ENCODE measurements around the gene PCNP. TPM values are rescaled to one million over a fixed set of nuclear protein-coding genes. Genes with fewer than 3 reads are reported as not detected.

Gene PCNP
- total RNA-seq, 2 experiments from 2014 or later: 49.2 to 153 TPM

DNA sequence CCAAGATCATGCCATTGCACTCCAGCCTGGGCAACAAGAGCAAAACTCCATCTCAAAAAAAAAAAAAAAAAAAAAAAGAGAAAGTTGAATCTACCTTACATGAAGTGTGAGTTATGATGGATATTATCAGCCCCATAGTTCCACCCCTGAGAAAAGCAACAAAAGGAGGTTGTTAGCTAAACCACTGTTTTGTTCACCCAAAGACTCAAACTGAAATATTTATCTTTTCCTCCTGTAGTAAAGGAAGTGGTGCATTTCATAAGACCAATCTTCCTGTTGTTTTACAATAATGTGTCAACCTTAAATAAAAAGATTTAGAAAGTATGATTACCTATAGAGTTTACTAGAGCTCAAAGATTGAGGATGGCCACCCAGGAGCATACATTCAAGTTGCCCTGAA is 31.0 kb upstream of the PCNP start:
- BruUV-seq (replicated peaks): no TSS peak
- no peak overlapping the region for H3K27ac ChIP-seq (ENCODE audit: low read depth, low read length, poor library complexity, severe bottlenecking)
- H3K4me1 ChIP-seq (ENCODE audit: insufficient read depth, low read length, poor library complexity, severe bottlenecking): no peaks in the 10 kb centered on the region
- TF ChIP-seq, protein P1, sequence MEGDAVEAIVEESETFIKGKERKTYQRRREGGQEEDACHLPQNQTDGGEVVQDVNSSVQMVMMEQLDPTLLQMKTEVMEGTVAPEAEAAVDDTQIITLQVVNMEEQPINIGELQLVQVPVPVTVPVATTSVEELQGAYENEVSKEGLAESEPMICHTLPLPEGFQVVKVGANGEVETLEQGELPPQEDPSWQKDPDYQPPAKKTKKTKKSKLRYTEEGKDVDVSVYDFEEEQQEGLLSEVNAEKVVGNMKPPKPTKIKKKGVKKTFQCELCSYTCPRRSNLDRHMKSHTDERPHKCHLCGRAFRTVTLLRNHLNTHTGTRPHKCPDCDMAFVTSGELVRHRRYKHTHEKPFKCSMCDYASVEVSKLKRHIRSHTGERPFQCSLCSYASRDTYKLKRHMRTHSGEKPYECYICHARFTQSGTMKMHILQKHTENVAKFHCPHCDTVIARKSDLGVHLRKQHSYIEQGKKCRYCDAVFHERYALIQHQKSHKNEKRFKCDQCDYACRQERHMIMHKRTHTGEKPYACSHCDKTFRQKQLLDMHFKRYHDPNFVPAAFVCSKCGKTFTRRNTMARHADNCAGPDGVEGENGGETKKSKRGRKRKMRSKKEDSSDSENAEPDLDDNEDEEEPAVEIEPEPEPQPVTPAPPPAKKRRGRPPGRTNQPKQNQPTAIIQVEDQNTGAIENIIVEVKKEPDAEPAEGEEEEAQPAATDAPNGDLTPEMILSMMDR (conservative IDR thresholded peaks at IDR 0.05; ENCODE audit: low read length): no peak
- no peak for TF ChIP-seq EZH2phosphoT487 (IDR thresholded peaks at IDR 0.05; ENCODE audit: borderline replicate concordance, low read depth, low read length)
- no peaks in the 10 kb centered on the region for H4K20me1 ChIP-seq (ENCODE audit: insufficient read depth, low read length)
- no peaks in the 10 kb centered on the region for H3K36me3 ChIP-seq (ENCODE audit: insufficient read depth, low read length)
- no peak overlapping the region for H3K4me3 ChIP-seq (ENCODE audit: low read depth, low read length, poor library complexity, severe bottlenecking)
- H3K4me2 ChIP-seq (ENCODE audit: low read length): no peak overlapping the region
- H2AFZ ChIP-seq (ENCODE audit: low read length): no peak overlapping the region
- H3K9me2 ChIP-seq (ENCODE audit: insufficient read depth, low read length): no peaks in the 10 kb centered on the region
- H3K79me2 ChIP-seq (ENCODE audit: insufficient read depth, low read depth, low read length): no peaks in the 10 kb centered on the region
- no peaks in the 10 kb centered on the region for H3K9me3 ChIP-seq (ENCODE audit: low read length)
- intact Hi-C loops (cut with micrococcal nuclease; ENCODE audit: unreplicated experiment): no loop called here
- no peak for DNase-seq (ENCODE audit: low spot score)
- POLR2A ChIA-PET: interaction anchor here (0.6 to 0.7 kb wide), 2 partner anchors 15 to 105 kb away, joined by 3 to 10 read pairs; no protein-coding TSS in a partner anchor
- CTCF ChIA-PET (ENCODE audit: unreplicated experiment): no interaction called here

DNA sequence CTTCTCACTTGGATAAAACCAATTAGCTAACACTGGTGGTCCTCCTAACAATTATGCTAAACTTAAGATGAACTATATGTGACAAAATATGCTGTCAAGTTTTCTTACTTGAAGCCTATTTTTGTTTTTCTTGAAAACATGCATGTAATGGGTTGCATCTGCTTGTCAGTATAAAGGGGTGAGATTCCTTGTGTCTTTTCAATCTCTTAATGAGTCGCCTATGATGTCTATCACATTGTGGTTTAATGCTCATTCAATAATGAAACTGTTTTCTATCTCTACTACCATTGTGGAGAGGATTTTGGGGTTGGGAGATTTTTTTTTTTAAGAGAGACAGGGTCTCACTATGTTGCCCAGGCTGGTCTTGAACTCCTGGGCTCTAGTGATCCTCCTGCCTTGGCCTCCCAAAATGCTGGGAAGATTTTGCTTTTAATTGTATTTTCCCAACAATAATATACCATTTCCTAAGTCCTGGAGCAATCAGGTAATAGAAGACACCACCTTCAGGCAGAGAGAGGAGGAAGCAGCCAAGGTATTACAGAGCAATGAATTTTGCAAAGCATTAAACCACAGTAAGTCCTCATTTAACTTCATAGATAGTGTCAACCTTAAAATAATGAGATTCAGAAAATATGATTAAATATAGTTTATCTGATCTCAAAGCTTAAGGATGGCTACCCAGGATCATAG is 29.7 kb upstream of the PCNP start:
- POLR2A ChIA-PET: no interaction called here
- no peak overlapping the region for H3K4me3 ChIP-seq (ENCODE audit: low read depth, low read length, poor library complexity, severe bottlenecking)
- no peak overlapping the region for H2AFZ ChIP-seq (ENCODE audit: low read length)
- H3K79me2 ChIP-seq (ENCODE audit: insufficient read depth, low read depth, low read length): no peaks in the 10 kb centered on the region
- H3K4me2 ChIP-seq (ENCODE audit: low read length): no peak overlapping the region
- H3K9me2 ChIP-seq (ENCODE audit: insufficient read depth, low read length): no peaks in the 10 kb centered on the region
- H3K4me1 ChIP-seq (ENCODE audit: insufficient read depth, low read length, poor library complexity, severe bottlenecking): no peaks in the 10 kb centered on the region
- no peaks in the 10 kb centered on the region for H3K9me3 ChIP-seq (ENCODE audit: low read length)
- no peaks in the 10 kb centered on the region for H3K36me3 ChIP-seq (ENCODE audit: insufficient read depth, low read length)
- CTCF ChIA-PET (ENCODE audit: unreplicated experiment): no interaction called here
- intact Hi-C loops (cut with micrococcal nuclease; ENCODE audit: unreplicated experiment): no loop called here
- no TSS peak for BruUV-seq (replicated peaks)
- TF ChIP-seq EZH2phosphoT487 (IDR thresholded peaks at IDR 0.05; ENCODE audit: borderline replicate concordance, low read depth, low read length): no peak
- TF ChIP-seq, protein P1 (conservative IDR thresholded peaks at IDR 0.05; ENCODE audit: low read length): no peak; the same call in 1 of the 2 replicates
- H3K27ac ChIP-seq (ENCODE audit: low read depth, low read length, poor library complexity, severe bottlenecking): no peak overlapping the region
- DNase-seq (ENCODE audit: low spot score): no peak
- no peaks in the 10 kb centered on the region for H4K20me1 ChIP-seq (ENCODE audit: insufficient read depth, low read length)

DNA sequence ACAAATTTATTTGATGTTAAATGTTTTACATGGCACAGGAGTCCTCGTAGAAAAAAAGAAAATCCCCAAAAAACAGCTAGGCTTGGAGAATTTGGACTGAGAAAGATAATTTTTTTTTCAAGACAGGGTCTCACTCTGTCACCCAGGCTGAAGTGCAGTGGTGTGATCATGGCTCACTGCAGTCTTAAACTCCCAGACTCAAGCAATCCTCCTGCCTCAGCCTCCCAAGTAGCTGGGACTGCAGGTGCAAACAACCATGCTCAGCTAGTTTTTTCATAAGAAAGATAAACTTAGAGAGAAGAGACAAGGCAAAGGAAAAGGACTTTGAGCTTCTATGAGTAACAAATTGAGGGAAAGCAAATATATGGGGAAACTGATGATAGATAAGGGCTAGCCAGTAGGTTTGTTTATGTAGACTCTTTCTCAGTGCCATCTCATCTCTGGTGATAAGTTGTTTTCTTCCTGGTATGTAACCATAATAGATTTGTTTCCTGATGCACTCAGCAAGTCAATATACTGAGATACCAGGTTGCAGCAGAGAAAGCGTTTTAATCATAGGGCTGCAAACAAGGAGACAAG is 25.4 kb upstream of the PCNP start:
- no peaks in the 10 kb centered on the region for H3K9me3 ChIP-seq (ENCODE audit: low read length)
- intact Hi-C loops (cut with micrococcal nuclease; ENCODE audit: unreplicated experiment): no loop called here
- CTCF ChIA-PET (ENCODE audit: unreplicated experiment): no interaction called here
- H3K4me1 ChIP-seq (ENCODE audit: insufficient read depth, low read length, poor library complexity, severe bottlenecking): no peaks in the 10 kb centered on the region
- H3K36me3 ChIP-seq (ENCODE audit: insufficient read depth, low read length): no peaks in the 10 kb centered on the region
- no peaks in the 10 kb centered on the region for H4K20me1 ChIP-seq (ENCODE audit: insufficient read depth, low read length)
- no peak overlapping the region for H3K4me3 ChIP-seq (ENCODE audit: low read depth, low read length, poor library complexity, severe bottlenecking)
- POLR2A ChIA-PET: interaction anchor here (0.6 kb wide), 2 partner anchors 64 to 97 kb away, joined by 3 to 5 read pairs; no protein-coding TSS in a partner anchor
- TF ChIP-seq, protein P1 (conservative IDR thresholded peaks at IDR 0.05; ENCODE audit: low read length): no peak
- TF ChIP-seq EZH2phosphoT487 (IDR thresholded peaks at IDR 0.05; ENCODE audit: borderline replicate concordance, low read depth, low read length): no peak
- H3K79me2 ChIP-seq (ENCODE audit: insufficient read depth, low read depth, low read length): no peaks in the 10 kb centered on the region
- no TSS peak for BruUV-seq (replicated peaks)
- no peak overlapping the region for H2AFZ ChIP-seq (ENCODE audit: low read length)
- no peak overlapping the region for H3K27ac ChIP-seq (ENCODE audit: low read depth, low read length, poor library complexity, severe bottlenecking)
- no peaks in the 10 kb centered on the region for H3K9me2 ChIP-seq (ENCODE audit: insufficient read depth, low read length)
- DNase-seq (ENCODE audit: low spot score): no peak
- H3K4me2 ChIP-seq (ENCODE audit: low read length): no peak overlapping the region
